Left ventricle myocardium inferior (tissue), 1 donor: ENCODE data around the gene PCDHA1. TPM values are rescaled to one million over a fixed set of nuclear protein-coding genes. Genes with fewer than 3 reads are reported as not detected.

Experiments
- DNase-seq: peaks from one replicate; pipeline ENCODE4 v3.0.0-alpha.2; 2020
- H3K27ac ChIP-seq: fragments of 200-600 bp; replicated peaks from 2 replicates; pipeline ENCODE4 v1.8.0; 2021
- H3K27me3 ChIP-seq: fragments of 200-600 bp; 2 replicates; pipeline ENCODE4 v1.8.0; 2021; ENCODE audit warnings: low read depth
- H3K36me3 ChIP-seq: fragments of 200-600 bp; 2 replicates; pipeline ENCODE4 v1.8.0; 2021
- H3K4me1 ChIP-seq: fragments of 200-600 bp; 2 replicates; pipeline ENCODE4 v1.8.0; 2021
- H3K4me3 ChIP-seq: fragments of 200-600 bp; 2 replicates; pipeline ENCODE4 v1.8.0; 2021; ENCODE audit warnings: mild to moderate bottlenecking, moderate library complexity
- H3K9me3 ChIP-seq: fragments of 200-600 bp; replicated peaks from 2 replicates; pipeline ENCODE4 v1.8.0; 2021
- CTCF ChIP-seq: fragments of 200-600 bp; IDR thresholded peaks from 2 replicates; pipeline ENCODE4 v1.8.0; 2021; ENCODE audit warnings: antibody characterized with exemption, mild to moderate bottlenecking, borderline replicate concordance
- intact Hi-C: fragments of 100-400 bp; cut with micrococcal nuclease; formaldehyde crosslinking; loops from one replicate; pipeline ENCODE4 v1.11.0; 2022
- total RNA-seq: library from RNA; stranded (reverse); fragmentation: NEBNext Ultra II Directional; extraction: Animal tissue kit (Norgen Biotek cat#: 25700); gene quantifications from one replicate; pipeline ENCODE4 v1.2.1, GENCODE V29; 2021
- donor health status: DM: no; HTN: yes; CAD: no; lungs with severe emphysema.

The PCDHA1 gene
- total RNA-seq, 1 donor from 2014 or later, result not detected

GRCh38 chr5:140877262-140877581 lies 91.3 kb downstream of the PCDHA1 start:
- TF ChIP-seq CTCF, result no peak
- Histone ChIP-seq H3K4me1 (no peaks in the 10 kb centered on the region), H3K27ac (no peak overlapping the region), H3K9me3 (peaks cover 48% of the 10 kb centered on the region), H3K4me3 (no peak overlapping the region), H3K27me3 (peaks cover 98% of the 10 kb centered on the region), H3K36me3 (no peaks in the 10 kb centered on the region)
- intact Hi-C loops, result no loop called here
- DNase-seq, result no peak

GRCh38 chr5:140881889-140882590 lies 96.1 kb downstream of the PCDHA1 start, which contains the start of gene PCDHA13:
Gene PCDHA13, plus strand, starts transcription at chr5:140882124. Its CDS starts 145 bp downstream, at chr5:140882269.
- Histone ChIP-seq H3K27me3 (peaks cover 75% of the 10 kb centered on the region), H3K9me3 (peaks cover 60% of the 10 kb centered on the region), H3K27ac (no peak within 1 kb of the TSS), H3K4me1 (no peaks in the 10 kb centered on the region), H3K4me3 (peak within 1 kb of the TSS; percentile 18), H3K36me3 (no peaks in the 10 kb centered on the region)
- no peak for DNase-seq
- peak; percentile 22 for TF ChIP-seq CTCF
- intact Hi-C loops, result no loop called here

GRCh38 chr5:140882591-140882899 lies 96.6 kb downstream of the PCDHA1 start:
- Histone ChIP-seq H3K9me3 (peaks cover 55% of the 10 kb centered on the region), H3K27me3 (peaks cover 70% of the 10 kb centered on the region), H3K27ac (no peak overlapping the region), H3K4me1 (no peaks in the 10 kb centered on the region), H3K4me3 (peak overlapping the region; percentile 18), H3K36me3 (no peaks in the 10 kb centered on the region)
- intact Hi-C loops, result no loop called here
- DNase-seq, result no peak
- no peak for TF ChIP-seq CTCF

GRCh38 chr5:140883373-140883772 lies 97.4 kb downstream of the PCDHA1 start:
- Histone ChIP-seq H3K4me3 (no peak overlapping the region), H3K4me1 (no peaks in the 10 kb centered on the region), H3K27ac (no peak overlapping the region), H3K9me3 (peaks cover 54% of the 10 kb centered on the region), H3K27me3 (peaks cover 63% of the 10 kb centered on the region), H3K36me3 (no peaks in the 10 kb centered on the region)
- no peak for DNase-seq
- intact Hi-C loops, result no loop called here
- no peak for TF ChIP-seq CTCF

- Histone ChIP-seq H3K4me3 (no peak overlapping the region), H3K27me3 (peaks cover 56% of the 10 kb centered on the region), H3K4me1 (no peaks in the 10 kb centered on the region), H3K9me3 (peaks cover 51% of the 10 kb centered on the region), H3K27ac (no peak overlapping the region), H3K36me3 (no peaks in the 10 kb centered on the region)
- no peak for DNase-seq
- TF ChIP-seq CTCF, result no peak
- intact Hi-C loops, result no loop called here
Observed at GRCh38 chr5:140883927-140884697, 98.2 kb downstream of the PCDHA1 start.
